LHCN-M2 (cell line): Measurements from ENCODE around the gene TSPAN16. TPM values are rescaled to one million over a fixed set of nuclear protein-coding genes. Genes with fewer than 3 reads are reported as not detected.

ENCODE experiments used
- DNase-seq: peaks from one replicate; pipeline ENCODE4 v3.0.0-alpha.2; 2012; ENCODE audit warnings: low read depth
- total RNA-seq: library from RNA; depleted of rRNA; stranded (reverse); fragments of >200 nt; gene quantifications from 2 replicates; pipeline ENCODE4 v1.2.3, GENCODE V29; 2014

TSPAN16 gene
- total RNA-seq, 1 experiment from 2014 or later: not detected

DNA sequence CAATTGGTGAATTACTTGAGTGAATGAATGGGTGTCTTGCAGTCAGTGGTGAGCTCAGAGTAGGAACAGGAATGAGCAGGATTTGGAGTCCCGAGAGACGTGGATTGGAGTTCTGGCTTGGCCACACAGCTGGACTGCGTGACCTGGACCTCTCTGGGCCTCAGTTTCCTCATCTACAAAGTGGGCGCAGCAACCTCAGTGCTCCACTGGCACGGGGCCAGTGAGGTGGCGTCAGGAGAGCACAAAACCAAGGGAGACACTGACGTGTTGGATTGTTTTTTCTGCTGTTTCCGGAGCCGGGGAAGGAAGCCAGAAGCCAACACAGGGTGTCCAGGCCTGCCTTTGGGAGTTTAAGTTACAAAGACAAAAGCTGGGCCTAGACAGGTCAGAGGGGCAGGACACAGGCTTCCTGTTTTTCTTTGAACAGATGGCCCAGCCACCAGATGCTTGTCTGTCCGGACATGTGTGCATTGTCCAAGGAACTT is 27.1 kb upstream of the TSPAN16 start:
- DNase-seq: peak; percentile 95

DNA sequence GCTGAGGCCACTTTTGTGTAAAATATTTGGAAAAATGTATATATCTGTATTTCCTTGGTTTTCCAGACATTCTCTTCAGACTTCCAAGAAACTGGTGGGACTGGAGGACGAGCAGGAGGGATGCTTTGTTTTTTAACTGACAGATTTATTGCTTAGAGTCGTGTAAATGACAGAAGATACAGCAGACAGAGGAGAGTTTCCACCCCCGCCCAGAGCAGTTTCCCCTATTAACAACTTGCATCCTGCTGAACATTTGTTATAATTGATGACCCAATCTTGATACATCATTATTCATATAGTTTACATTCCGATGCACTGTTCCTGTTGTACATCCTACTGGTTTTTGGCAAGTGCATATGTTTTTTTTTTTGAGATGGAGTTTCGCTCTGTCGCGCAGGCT is 26.6 kb upstream of the TSPAN16 start:
- no peak for DNase-seq

DNA sequence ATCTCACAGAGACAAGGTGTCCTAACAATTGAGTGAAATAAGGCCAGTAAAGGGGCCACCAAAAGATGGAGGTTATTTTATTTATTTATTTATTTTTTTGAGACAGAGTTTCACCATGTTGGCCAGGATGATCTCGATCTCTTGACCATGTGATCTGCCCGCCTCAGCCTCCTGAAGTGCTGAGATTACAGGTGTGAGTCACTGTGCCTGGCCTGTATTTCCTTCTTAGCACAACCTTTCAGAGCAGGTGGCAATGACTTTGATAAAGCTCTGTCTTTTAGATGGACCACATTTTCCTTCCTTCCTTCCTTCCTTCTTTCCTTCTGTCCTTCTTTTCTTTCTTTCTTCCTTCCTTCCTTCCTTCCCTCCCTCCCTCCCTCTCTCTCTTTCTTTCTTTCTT is 22.7 kb upstream of the TSPAN16 start:
- DNase-seq: no peak

DNA sequence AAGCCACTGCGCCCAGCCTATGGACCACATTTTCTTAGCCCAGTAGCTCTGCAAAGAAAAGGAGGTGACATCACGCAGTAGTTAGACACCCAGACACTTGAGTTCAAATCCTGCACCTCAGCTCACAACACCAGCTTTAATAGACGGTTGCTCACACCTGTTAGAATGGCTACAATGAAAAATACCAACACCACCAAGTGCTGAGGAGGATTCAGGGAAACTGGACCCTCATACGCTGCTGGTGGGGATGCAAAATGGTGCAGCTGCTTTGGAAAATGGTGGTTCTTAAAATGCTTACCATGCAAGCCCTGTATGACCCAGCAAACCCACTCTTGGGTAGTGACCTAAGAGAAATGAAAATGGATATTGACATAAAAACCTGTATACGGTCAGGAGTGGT is 22.0 kb upstream of the TSPAN16 start:
- no peak for DNase-seq

DNA sequence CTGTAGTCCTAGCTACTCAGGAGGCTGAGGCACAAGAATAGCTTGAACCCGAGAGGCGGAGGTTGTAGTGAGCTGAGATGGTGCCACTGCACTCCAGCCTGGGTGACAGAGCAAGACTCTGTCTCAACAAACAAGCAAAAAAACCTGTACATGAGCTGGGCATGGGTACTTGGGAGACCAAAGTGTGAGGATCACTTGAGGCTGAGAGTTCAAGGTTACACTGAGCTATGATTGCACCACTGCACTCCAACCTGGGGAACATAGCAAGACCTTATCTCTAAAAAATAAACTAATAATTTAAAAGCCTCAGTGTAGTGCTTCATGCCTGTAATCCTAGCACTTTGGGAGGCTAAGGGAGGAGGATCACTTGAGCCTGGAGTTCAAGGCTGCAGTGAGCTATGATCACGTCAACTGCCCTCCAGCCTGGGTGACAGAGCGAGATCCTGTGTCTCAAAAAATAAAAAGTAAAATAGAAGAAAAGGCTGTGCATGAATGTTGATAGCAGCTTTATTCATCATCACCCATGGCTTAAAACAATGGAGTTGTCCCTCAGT is 21.4 kb upstream of the TSPAN16 start:
- no peak for DNase-seq

DNA sequence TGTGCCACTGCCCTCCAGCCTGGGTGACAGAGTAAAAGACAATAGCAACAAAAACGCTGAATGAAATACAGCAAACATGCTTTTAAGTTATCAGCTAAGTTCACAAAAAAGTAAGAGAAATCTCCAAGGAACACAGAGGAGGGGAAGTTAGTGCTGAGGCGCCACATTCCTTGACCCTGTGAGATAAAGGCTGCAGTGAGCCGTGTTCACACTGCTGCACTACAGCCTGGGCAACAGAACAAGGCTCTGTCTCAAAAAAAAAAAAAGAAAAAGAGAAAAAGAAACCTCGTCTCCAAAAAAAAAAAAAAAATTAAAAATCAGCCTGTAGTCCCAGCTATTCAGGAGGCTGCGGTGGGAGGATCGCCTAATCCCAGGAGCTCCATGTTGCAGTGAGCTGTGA is 17.3 kb upstream of the TSPAN16 start:
- DNase-seq: no peak

DNA sequence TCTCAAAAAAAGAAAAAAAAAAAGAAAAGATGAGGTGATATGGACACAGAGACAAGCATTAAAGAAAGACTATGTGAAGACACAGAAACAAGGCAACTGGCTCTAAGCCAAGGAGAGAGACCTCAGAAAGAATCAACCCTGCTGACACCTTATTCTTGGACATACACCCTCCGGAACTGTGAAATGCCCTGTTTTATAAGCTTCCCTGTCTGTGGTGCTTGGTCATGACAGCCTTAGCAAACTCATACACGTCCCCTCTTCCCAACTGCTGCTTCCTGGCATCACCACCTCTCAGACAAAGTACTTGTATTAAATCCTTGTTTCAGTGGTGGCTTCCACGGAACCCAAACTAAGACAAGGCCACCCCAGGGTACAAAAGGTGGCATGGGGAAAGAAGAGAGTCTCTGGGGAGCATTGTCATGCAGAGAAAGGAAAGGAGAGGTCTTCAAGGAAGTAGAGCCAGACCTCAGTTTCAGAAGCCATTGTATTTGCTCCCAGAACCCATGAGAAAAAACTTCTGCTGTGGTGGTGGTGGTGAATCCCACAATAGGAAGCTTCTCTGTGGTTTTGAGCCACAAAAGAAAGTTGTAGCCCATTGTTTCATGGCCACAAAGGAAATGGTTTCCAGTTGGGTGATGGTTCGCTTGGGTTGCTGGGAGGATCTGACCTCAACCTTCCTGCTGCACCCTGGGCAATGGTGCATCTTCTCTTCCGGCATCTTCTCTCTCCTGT is 16.3 kb upstream of the TSPAN16 start:
- peak; percentile 35 for DNase-seq

DNA sequence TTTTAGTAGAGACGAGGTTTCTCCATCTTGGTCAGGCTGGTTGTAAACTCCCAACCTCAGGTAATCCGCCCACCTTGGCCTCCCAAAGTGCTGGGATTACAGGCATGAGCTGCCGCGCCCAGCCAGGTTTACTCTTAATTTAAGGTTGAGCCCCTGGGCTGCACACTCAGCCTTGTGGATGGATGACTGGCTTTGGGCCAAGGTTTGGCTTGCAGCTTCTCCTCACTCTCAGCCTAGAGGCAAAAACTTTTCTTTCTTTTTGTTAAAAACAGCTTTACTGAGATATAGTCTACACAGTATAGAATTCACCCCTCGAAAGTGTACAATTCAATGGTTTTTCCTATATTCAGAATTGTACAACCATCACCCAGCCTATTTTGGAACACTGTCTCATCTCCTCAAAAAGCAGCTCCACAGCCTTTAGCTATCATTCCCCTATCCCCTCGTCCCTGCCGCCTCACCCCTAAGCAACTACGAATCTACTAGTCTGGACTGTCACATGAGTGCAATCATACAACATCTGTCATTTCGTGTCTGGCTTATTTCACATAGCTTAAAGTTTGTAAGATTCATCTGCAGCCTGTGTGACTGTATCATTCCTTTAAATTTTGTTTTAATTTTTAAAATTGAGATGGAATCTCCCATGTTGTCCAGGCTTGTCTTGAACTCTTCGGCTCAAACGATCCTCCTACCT is 14.5 kb upstream of the TSPAN16 start:
- DNase-seq: no peak

DNA sequence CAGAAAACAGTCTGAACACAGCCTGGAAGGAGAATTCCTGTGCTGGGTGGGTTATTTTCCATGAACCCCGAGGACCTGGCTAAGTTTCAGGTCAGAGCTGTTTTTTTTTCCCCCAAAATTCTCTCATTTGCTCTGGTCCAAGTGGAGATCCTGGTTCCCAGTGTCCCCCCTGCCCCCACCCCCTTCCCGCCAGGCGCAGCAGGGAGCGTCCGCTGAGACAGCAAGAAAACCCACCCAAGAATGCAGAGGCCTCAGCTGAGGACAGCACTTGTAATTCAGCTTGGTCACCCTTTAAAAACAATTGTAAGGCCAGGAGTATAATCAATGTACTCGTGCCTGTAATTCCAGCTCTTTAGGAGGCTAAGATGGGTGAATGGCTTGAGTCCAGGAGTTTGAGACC is 11.4 kb upstream of the TSPAN16 start:
- DNase-seq: no peak

DNA sequence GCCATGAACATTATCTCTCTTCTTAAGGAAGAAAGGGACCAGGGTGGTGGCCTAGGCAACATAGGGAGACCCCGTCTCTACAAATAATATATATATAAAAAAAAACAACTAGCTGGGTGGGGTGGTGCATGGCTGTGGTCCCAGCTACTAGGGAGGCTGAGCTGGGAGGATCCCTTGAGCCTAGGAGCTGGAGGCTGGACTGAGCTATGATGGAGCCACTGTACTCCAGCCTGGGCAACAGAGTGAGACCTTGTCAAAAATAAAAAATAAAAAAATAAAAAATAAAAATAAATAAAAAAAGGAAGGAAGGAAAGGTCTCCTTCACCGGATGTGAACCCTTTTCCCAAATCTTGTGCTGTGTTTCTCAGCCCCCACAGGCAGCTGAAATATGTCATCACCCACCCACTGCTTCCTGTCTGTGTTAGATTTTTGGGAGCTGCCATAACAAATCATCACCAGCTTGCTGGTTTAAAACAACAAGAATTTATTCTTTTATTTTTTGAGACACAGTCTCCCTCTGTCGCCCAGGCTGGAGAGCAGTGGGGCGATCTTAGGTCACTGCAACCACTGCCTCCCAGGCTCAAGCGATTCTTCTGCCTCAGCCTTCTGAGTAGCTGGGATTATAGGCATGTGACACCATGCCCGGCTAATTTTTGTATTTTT is 9.5 kb upstream of the TSPAN16 start:
- DNase-seq: no peak

DNA sequence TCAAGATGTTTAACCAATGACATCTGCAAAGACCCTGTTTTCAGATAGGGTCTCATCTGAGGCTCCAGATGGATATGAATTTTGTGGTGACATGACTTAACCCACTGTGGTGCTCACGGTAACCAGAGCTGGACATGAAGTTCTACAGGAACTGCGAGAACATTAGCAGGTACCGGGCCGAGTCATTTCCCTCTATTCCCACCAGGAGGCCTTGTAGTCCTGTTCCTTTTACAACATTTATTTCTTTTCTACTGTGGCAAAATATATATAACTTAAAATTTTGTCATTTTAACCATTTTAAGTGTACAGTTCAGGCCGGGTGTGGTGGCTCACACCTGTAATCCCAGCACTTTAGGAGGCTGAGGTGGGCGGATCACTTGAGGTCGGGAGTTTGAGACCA is 7.6 kb upstream of the TSPAN16 start:
- no peak for DNase-seq

DNA sequence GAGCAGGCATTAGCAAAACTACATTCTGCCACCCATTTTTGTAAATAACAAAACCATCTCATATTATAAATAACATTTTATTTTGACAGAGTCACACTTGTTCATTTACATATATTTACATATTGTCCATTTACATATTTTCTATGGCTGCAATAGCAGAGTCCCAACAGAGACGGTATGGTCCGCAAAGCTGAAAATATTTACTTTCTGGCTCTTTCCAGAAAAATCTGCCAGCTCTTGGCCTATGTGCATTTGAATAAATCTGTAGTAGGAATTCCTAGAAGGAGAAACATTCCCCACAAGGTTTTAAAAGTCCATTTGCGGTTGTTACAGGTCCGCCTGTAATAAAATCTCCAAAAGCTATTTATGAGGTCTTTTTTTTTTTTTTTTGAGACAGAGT is 5.7 kb upstream of the TSPAN16 start:
- no peak for DNase-seq

DNA sequence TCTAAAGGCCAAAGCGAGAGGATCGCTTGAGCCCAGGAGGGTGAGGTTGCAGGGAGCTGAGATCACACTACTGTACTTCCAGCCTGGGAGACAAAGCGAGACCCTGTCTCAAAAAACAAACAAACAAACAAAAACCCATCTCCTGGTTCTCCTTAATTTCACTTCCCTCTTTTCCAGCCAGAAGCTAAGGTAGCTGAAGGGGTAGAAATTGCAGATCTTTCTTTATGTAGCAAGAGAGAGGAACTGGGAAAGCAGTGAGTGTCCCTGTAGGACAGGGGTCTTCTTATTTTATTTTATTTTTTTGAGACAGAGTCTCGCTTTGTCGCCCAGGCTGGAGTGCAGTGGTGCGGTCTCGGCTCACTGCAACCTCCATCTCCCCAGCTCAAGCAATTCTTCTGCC is 4.5 kb upstream of the TSPAN16 start:
- DNase-seq: no peak

DNA sequence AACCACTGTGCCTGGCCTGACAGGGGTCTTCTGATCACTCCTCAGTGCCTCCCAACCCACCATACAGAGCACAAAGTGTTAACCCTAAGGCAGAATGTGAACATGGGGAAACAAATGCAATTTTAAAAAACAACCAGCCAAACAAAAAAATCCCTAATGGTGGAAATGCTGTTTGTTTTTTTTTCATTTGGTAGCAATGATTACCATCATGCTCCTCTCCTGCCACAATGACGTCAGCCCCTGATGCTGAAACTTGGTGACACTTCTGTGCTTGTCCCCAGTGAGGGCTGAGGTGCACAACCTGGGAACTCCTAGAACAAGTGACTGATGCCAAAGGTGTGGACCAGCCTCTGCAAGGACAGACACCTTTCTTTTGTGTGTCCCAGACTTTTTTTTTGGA is 4.0 kb upstream of the TSPAN16 start:
- no peak for DNase-seq

DNA sequence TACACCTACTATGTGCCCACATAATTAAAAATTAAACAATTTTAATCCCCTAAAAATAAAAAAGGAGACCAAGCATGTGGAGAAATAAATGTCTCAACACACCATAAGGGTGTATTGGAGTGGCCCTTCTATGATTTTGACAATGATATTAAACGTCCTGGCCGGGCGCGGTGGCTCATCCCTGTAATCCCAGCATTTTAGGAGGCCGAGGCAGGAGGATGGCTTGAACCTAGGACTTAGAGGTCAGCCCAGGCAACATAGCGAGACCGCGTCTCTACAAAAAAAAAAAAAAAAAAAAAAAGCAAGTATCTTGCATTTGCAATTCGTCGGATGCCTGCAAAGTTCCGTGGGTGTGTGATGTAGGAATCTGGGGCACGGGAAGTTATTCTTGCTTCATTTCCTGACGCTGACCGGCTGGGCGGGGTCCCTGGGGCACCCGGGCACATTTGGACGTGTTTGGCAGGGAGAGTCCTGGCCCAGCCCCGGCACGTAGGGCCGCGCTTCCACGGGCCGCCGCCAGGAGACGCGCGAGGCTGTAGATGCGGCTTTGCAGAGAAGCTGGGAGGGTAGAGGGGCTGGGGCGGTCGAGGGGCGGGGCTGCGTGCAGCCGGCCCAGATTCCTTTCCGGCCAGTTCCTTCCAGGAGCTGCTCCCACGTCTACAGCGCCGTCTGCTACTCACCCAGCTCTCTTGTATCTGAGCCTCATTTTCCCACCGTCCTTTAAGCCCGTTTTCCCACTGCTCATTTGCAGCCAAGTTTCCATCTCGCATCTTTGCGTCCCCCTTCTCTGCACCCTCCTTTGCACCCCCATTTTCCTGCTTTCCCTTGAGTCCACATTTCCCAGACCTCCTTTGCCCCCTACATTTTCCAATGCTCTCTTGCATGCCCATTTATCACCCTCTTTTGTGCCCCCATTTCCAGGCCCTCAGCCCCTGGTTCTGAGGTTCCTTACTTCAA is 2.2 kb upstream of the TSPAN16 start:
- peak; percentile 93 for DNase-seq

DNA sequence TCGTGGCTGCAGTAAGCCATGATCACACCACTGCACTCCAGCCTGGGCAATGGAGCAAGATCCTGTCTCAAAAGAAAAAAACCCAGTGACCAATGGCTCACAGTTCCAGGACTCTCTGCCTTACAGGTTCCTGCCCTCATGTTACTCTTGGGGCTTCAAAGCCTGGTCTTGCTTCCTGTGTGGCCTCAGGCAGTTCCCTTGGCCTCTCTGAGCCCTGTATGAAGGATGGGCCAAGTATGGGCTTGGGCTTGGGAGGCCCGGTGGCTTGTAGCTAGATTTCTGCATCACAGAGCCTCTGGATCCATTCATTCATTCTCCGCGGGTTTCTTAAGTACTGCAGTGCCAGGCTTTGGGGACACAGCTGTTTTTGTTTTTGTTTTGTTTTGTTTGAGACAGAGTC is 780 bp upstream of the TSPAN16 start:
- DNase-seq: no peak

DNA sequence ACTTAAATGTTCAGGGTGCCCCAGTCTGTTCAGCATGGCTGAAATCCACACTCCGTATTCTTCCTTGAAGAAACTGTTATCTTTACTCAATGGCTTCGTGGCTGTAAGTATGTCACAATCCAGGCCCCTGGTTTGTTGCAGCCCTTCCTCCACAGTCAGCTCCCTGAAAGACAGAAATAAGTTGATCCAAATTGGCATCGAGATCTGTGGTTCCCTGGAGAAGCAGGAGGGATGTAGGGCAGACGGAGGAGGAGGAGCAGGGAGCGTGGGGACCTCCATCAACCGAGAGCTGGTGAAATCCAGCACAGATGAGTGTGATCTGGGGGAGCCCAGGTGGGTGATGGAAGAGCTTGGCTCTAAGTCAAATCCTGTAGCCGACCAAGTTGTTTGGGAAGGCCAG is 304 bp downstream of the TSPAN16 start:
- DNase-seq: no peak

DNA sequence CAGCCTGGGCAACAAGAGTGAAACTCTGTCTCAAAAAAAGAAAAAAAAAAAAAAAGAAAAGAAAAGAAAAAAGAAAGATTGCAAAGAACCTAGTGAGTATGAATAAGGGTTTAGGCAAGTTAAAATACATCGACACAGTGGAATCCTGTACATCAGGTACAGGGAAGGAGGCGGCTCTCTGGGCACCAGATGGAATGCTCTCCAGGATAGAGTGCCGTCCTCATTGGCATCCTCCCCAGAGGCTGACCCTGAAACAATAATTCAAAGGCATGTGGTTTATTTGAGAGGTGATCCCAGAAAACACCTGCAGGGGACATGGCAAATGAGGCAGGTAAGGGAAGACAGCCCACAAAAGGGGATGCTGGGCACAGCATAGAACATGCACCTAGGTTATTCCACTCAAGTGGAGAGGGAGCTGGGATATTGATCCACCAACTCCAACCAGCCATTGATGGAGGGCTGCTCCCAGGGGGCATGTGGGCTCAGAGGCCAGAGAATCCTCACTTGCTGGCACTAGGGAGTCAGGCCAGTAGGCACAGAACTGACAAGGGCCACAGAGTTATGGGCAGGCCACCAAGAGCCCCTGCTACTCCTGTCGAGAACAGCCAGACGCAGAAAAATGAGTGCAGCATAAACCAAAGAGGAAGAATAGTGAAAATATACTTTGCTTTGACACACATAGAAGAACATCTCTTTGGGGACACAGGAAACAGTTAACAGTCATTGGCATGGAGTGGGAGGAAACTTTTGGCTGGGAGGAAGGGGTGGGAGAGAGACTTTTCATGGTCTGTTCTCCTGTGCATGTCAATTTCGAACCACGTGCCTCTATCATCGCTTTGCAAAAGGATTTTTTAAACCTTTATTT is 4.2 kb downstream of the TSPAN16 start:
- DNase-seq: no peak

DNA sequence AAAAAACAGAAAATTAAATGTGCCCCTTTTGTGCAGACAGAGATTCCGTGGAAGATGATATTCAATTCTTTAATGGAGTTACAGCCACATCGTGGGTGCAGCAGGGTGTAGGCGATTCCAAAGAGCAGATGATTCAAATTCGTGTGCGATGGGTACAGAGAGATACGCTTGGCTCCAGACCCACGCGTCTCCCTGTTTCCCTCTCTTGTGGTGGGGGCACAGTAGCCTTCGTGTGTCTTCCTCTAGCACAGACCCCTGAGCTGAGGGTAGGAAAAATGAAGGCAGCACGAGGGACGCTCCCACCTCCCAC is 4.8 kb downstream of the TSPAN16 start:
- DNase-seq: no peak

DNA sequence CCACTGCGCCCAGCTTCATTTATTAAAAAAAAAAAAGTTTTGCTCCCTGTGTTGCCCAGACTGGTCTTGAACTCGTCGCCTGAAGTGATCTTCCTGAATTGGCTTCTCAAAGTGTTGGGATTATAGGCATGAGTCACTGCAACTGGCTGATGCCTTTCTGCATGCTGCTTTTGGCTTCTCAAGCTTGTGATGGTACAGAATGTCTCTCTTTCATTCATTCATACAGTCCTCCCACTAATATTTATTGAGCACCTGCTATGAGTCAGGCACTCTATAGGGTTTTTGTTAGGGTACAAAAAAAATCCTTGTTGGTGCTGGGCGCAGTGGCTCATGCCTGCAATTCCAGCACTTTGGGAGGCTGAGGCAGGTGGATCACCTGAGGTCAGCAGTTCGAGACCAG is 9.0 kb downstream of the TSPAN16 start:
- peak; percentile 15 for DNase-seq

DNA sequence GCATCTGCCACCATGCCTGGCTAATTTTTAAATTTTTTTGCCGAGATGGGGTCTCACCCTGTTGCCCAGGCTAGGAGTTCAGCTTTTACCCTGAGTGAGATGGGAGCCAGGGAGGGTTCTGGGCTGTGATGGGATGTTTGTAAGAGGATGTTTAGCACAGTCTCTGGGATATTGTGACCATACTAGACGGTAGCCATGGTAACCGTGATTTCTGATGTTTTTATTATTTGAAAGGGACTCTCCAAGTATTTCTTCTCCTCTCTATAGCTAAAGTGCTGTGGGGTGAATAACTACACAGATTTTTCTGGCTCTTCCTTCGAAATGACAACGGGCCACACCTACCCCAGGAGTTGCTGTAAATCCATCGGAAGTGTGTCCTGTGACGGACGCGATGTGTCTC is 10.4 kb downstream of the TSPAN16 start:
- no peak for DNase-seq
